Right lobe of liver (tissue), 4 donors: ENCODE measurements around the gene ZNF438.

ENCODE experiments used
- POLR2A ChIP-seq: fragments of 450-650 bp; IDR thresholded peaks from one replicate; pipeline ENCODE4 v1.6.1; 2017; ENCODE audit warnings: antibody characterized with exemption, mild to moderate bottlenecking
- TF ChIP-seq, protein P1 (sequence below), 4 donors: fragments of 200-600 bp in 3 of 4; fragments of 450-650 bp in 1 of 4; IDR thresholded peaks; one replicate each; pipeline versions ENCODE4 v1.5.1 to v1.8.0; 2016 to 2022; ENCODE audit warnings: antibody characterized with exemption in 4 of 4, mild to moderate bottlenecking in 2 of 4
- donor health status: DM: no; HTN: no; CAD: no.
- donor health status: DM: no; HTN: no; CAD: no.
- donor health status: DM: no; HTN: yes; CAD: no.

DNA sequence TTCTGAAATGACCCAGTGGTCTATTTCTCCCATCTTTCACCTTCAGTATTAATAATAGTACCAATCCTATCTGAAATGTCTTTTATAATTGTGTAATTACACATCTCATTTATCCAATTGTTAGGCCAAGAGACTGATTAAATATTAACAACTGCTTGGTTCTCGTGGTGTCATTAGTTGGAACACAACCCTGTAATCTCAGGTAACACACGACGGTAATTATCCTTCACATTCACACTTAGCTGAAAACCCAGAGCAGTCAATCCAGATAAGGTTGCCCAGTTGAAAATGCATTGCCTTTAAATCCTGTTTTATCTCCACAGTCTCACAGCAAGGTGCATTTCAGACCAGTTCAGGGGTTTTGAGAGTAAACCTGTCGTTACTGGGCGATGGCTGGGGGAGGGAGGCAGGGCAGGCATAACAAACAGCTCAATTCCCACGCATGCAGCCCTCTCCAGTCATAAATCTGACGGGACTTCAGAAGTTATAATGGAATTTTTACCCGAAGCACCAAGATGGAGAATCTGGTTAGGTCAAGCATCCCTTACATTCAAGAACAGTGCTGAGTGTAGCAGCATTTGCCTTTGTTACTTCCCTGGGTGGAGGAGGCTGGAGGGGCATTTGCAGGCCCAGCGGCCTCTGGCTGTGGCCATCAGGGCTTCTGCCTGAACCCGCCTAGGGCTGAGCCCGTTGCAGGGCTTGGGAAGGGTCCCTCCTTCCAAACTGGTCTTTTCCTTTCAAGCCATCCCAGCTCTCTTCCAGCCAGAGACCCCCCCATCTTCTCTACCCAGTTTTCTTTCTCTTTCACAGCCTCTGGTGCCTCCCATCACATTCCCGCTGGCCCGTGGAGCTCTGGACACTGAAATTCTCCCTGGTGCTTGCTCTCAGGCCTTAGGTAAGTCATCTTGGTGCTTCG is 201.1 kb downstream of the ZNF438 start:
- TF ChIP-seq POLR2A: no peak
- TF ChIP-seq, protein P1, sequence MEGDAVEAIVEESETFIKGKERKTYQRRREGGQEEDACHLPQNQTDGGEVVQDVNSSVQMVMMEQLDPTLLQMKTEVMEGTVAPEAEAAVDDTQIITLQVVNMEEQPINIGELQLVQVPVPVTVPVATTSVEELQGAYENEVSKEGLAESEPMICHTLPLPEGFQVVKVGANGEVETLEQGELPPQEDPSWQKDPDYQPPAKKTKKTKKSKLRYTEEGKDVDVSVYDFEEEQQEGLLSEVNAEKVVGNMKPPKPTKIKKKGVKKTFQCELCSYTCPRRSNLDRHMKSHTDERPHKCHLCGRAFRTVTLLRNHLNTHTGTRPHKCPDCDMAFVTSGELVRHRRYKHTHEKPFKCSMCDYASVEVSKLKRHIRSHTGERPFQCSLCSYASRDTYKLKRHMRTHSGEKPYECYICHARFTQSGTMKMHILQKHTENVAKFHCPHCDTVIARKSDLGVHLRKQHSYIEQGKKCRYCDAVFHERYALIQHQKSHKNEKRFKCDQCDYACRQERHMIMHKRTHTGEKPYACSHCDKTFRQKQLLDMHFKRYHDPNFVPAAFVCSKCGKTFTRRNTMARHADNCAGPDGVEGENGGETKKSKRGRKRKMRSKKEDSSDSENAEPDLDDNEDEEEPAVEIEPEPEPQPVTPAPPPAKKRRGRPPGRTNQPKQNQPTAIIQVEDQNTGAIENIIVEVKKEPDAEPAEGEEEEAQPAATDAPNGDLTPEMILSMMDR (IDR thresholded peaks at IDR 0.05): no peak
